Limb (tissue), 2 donors: ENCODE results near the gene HNRNPU.

Experiments used
- DNase-seq, 2 donors: peaks; one replicate each; pipeline ENCODE4 v3.0.0-alpha.2; 2016; ENCODE audit errors: extremely low spot score in 2 of 2

HNRNPU gene

GRCh38 chr1:244802556-244803239 lies 61.6 kb downstream of the HNRNPU start:
- no peak for DNase-seq

DNA sequence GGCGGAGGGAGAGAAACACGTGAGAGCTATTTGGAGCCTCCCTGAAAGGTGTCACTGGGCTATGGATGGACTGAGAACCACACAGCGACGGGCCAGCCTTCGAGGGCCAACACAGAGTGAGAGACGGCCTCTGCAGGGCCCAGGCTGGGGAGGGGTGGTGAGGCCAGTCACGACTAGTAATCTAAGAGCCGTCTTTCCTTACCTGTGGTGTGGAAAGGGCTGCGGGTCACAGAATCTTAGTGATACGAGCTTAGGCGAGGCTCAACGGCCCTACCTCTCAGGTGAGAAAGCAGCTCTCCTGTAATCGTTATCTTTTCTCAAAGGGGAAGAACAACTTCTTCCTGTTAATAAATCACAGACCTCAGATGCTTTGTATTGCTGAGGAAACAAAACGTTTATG lies 62.3 kb downstream of the HNRNPU start:
- DNase-seq, result no peak

- DNase-seq, result no peak
Measured at GRCh38 chr1:244801246-244801645, 63.1 kb downstream of the HNRNPU start.

- DNase-seq, result no peak
Measured at GRCh38 chr1:244800821-244801220, 63.5 kb downstream of the HNRNPU start.
